NB4 (cell line): ENCODE data around the gene ARSI.

Source experiments
- DNase-seq: peaks from one replicate; pipeline ENCODE4 v3.0.0; 2010; ENCODE audit warnings: low read depth
- H3K4me3 ChIP-seq: one replicate; pipeline ENCODE4 v1.5.1; 2011; ENCODE audit warnings: mild to moderate bottlenecking, low read depth, low read length, moderate library complexity
- CTCF ChIP-seq: IDR thresholded peaks from one replicate; pipeline ENCODE4 v1.5.1; 2012; ENCODE audit warnings: low read depth, low read length
- MAX ChIP-seq: IDR thresholded peaks from 2 replicates; pipeline ENCODE4 v1.6.1; 2011; ENCODE audit warnings: low read depth, low read length
- MYC ChIP-seq: IDR thresholded peaks from 2 replicates; pipeline ENCODE4 v1.6.1; 2011; ENCODE audit warnings: low read depth, low read length
- POLR2A ChIP-seq: IDR thresholded peaks from 2 replicates; pipeline ENCODE4 v1.6.1; 2011; ENCODE audit warnings: mild to moderate bottlenecking; ENCODE audit not compliant: insufficient read length; ENCODE audit errors: extremely low read depth

ARSI gene

GRCh38 chr5:150264667-150265603 is 37.8 kb downstream of the ARSI start:
- no peak overlapping the region for H3K4me3 ChIP-seq
- TF ChIP-seq POLR2A = no peak
- TF ChIP-seq MAX = no peak
- TF ChIP-seq MYC = no peak
- TF ChIP-seq CTCF = no peak
- DNase-seq = no peak

- no peak overlapping the region for H3K4me3 ChIP-seq
- peak; percentile 64 for DNase-seq
- TF ChIP-seq CTCF = no peak
- no peak for TF ChIP-seq MAX
- no peak for TF ChIP-seq POLR2A
- TF ChIP-seq MYC = no peak
Observed at GRCh38 chr5:150263801-150264621, 38.7 kb downstream of the ARSI start.

GRCh38 chr5:150263375-150263775 is 39.3 kb downstream of the ARSI start:
- no peak for TF ChIP-seq MAX
- TF ChIP-seq POLR2A = no peak
- no peak for TF ChIP-seq CTCF
- no peak for TF ChIP-seq MYC
- H3K4me3 ChIP-seq = no peak overlapping the region
- DNase-seq = no peak

- no peak for DNase-seq
- H3K4me3 ChIP-seq = no peak overlapping the region
- no peak for TF ChIP-seq POLR2A
- TF ChIP-seq MYC = no peak
- TF ChIP-seq CTCF = no peak
- TF ChIP-seq MAX = no peak
Observed at GRCh38 chr5:150262502-150262901, 40.2 kb downstream of the ARSI start.

GRCh38 chr5:150261231-150261630 is 41.5 kb downstream of the ARSI start:
- TF ChIP-seq MAX = no peak
- TF ChIP-seq CTCF = no peak
- no peak for TF ChIP-seq MYC
- TF ChIP-seq POLR2A = no peak
- no peak overlapping the region for H3K4me3 ChIP-seq
- no peak for DNase-seq
